Measurements from ENCODE around the gene MEIS3. TPM values are rescaled to one million over a fixed set of nuclear protein-coding genes. Genes with fewer than 3 reads are reported as not detected.

Gene MEIS3
- total RNA-seq, 1 experiment from 2014 or later = 1.3 TPM

DNA sequence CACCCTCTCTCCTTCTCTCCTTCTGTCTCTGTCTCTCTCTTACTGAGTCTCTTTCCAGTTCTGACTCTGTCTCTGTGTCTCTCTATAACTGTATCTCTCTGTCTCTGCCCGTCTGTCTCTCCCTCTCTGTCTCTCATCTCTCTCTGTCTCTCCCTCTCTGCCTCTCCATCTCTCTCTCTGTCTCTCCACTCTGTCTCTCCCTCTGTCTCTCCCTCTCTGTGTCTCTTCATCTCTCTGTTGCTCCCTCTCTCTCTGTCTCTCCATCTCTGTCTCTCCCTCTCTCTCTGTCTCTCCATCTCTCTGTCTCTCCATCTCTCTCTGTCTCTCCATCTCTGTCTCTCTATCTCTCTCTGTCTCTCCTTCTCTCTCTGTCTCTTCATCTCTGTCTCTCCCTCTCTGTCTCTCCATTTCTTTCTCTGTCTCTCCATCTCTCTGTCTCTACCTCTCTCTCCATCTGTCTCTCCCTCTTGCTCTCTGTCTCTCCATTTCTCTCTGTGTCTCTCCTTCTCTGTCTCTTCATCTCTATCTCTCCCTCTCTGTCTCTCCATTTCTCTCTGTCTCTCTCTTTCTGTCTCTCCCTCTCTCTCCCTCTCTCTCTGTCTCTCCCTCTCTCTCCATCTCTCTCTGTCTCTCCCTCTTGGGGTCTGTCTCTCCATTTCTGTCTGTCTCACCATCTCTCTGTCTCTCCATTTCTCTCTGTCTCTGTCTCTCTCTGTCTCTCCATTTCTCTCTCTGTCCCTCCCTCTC lies 3.3 kb upstream of the MEIS3 start:
- no peak overlapping the region for H3K27ac ChIP-seq (ENCODE audit: low read length)

DNA sequence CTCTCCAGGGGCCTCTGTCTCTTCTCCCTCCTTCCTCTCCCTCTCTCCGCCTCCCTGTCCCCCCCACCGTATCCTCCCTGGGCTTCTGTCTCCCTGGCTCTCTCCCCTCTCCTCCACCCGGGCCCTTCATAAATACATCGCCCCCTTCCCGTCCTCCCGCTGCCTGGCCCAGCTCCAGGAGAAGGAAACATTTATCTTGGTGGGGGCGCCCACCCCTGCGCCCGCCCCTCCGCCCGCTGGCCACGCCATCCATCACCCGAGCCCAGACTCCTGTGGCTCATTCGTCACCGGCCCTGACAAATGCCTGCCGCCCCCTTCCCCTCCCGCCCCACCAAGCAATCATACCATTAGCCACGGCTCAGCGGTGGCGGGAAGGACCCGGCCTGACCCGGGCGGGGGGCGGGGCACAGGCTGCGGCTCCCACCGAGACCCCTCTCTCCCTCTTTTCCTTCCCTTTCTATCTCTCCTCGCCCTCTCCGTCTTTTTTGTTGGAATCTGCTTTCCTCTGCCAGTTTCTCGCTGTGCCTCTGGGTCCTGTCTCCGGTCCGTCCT lies 2.6 kb upstream of the MEIS3 start:
- DNase-seq (no peak), ATAC-seq (no peak)
- H3K9ac ChIP-seq (ENCODE audit: low read length) = no peak overlapping the region
- intact Hi-C loops (cut with micrococcal nuclease) = no loop called here
- no peak overlapping the region for H3K4me2 ChIP-seq (ENCODE audit: low read length)
- POLR2A ChIA-PET (ENCODE audit: unreplicated experiment) = no interaction called here
- H2AFZ ChIP-seq (ENCODE audit: low read length) = no peak overlapping the region
- H3K4me3 ChIP-seq (ENCODE audit: low read length) = no peak overlapping the region
- BruUV-seq (replicated peaks) = no TSS peak
- H3K27ac ChIP-seq (ENCODE audit: low read length) = no peak overlapping the region
- H4K20me1 ChIP-seq (ENCODE audit: low read length) = no peaks in the 10 kb centered on the region
- H3K36me3 ChIP-seq (ENCODE audit: low read depth, low read length) = no peaks in the 10 kb centered on the region
- H3K4me1 ChIP-seq (ENCODE audit: insufficient read depth, low read length) = no peaks in the 10 kb centered on the region
- CTCF ChIA-PET = no interaction called here
- TF ChIP-seq EZH2 (IDR thresholded peaks at IDR 0.05; ENCODE audit: low read length, unreplicated experiment) (no peak), EZH2phosphoT487 (IDR thresholded peaks at IDR 0.05; ENCODE audit: borderline replicate concordance, low read length) (no peak)
- TF ChIP-seq, protein P1, sequence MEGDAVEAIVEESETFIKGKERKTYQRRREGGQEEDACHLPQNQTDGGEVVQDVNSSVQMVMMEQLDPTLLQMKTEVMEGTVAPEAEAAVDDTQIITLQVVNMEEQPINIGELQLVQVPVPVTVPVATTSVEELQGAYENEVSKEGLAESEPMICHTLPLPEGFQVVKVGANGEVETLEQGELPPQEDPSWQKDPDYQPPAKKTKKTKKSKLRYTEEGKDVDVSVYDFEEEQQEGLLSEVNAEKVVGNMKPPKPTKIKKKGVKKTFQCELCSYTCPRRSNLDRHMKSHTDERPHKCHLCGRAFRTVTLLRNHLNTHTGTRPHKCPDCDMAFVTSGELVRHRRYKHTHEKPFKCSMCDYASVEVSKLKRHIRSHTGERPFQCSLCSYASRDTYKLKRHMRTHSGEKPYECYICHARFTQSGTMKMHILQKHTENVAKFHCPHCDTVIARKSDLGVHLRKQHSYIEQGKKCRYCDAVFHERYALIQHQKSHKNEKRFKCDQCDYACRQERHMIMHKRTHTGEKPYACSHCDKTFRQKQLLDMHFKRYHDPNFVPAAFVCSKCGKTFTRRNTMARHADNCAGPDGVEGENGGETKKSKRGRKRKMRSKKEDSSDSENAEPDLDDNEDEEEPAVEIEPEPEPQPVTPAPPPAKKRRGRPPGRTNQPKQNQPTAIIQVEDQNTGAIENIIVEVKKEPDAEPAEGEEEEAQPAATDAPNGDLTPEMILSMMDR (conservative IDR thresholded peaks at IDR 0.05; ENCODE audit: low read depth, low read length) = no peak
- H3K27me3 ChIP-seq (ENCODE audit: low read length) = peaks cover 60% of the 10 kb centered on the region
- no peaks in the 10 kb centered on the region for H3K9me3 ChIP-seq (ENCODE audit: low read length)
- H3K79me2 ChIP-seq (ENCODE audit: low read length) = no peaks in the 10 kb centered on the region
- H3K9me2 ChIP-seq (replicated peaks; ENCODE audit: low read length) = no peaks in the 10 kb centered on the region
- H3F3A ChIP-seq (ENCODE audit: low read length, unreplicated experiment) = no peaks in the 10 kb centered on the region

More for the DNA sequence above, 3.3 kb upstream of the MEIS3 start:
- Histone ChIP-seq H3K9me2 (replicated peaks; ENCODE audit: low read length) (no peaks in the 10 kb centered on the region), H3K79me2 (ENCODE audit: low read length) (no peaks in the 10 kb centered on the region), H3K9me3 (ENCODE audit: low read length) (no peaks in the 10 kb centered on the region), H3K36me3 (ENCODE audit: low read depth, low read length) (no peaks in the 10 kb centered on the region; the same call in 1 of the 2 replicates), H3K4me3 (ENCODE audit: low read length) (no peak overlapping the region), H3K27me3 (ENCODE audit: low read length) (peaks cover 54% of the 10 kb centered on the region), H4K20me1 (ENCODE audit: low read length) (no peaks in the 10 kb centered on the region), H3F3A (ENCODE audit: low read length, unreplicated experiment) (no peaks in the 10 kb centered on the region), H3K9ac (ENCODE audit: low read length) (no peak overlapping the region), H3K4me2 (ENCODE audit: low read length) (no peak overlapping the region), H2AFZ (ENCODE audit: low read length) (no peak overlapping the region), H3K4me1 (ENCODE audit: insufficient read depth, low read length) (0 out of 2 replicates have a peak, but pooled peaks cover 3% of the 10 kb centered on the region)
- ChIA-PET CTCF (no interaction called here), POLR2A (ENCODE audit: unreplicated experiment) (no interaction called here)
- DNase-seq (no peak), ATAC-seq (no peak)
- BruUV-seq (replicated peaks) = no TSS peak
- no peak for TF ChIP-seq EZH2 (IDR thresholded peaks at IDR 0.05; ENCODE audit: low read length, unreplicated experiment)
- TF ChIP-seq, protein P1 (conservative IDR thresholded peaks at IDR 0.05; ENCODE audit: low read depth, low read length) = no peak
- TF ChIP-seq EZH2phosphoT487 (IDR thresholded peaks at IDR 0.05; ENCODE audit: borderline replicate concordance, low read length) = no peak
- intact Hi-C loops (cut with micrococcal nuclease) = no loop called here

DNA sequence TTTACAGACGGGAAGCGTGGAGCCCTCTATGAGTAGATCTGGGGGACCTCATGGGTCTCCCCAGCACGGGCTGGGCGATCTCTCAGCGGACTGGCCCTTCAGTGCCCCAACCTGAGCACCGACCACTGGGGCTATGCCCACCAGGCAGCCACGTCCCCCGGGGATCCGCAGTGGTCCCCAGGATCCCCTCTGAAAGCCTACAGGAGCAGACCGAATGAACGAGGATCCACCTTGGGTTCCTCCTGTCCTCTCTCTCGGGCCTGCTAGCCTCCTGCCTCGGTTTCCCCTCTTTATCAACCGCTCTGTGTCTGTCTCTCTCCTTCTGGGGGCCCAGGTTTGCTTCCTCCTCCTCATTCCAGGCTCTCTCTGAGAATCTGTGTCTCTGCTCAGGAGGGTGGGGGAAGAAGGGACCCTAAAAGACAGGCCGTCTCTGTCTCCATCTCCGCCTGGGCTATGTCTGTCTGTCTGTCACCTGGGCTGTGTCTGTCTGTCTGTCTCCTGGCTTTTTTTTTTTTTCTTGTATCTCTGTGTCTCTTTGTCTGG lies 2.0 kb upstream of the MEIS3 start:
- Histone ChIP-seq H3K9ac (ENCODE audit: low read length) (no peak overlapping the region), H3K27ac (ENCODE audit: low read length) (no peak overlapping the region), H3K4me1 (ENCODE audit: insufficient read depth, low read length) (no peaks in the 10 kb centered on the region), H2AFZ (ENCODE audit: low read length) (no peak overlapping the region), H3K27me3 (ENCODE audit: low read length) (peaks cover 60% of the 10 kb centered on the region), H3K4me2 (ENCODE audit: low read length) (no peak overlapping the region), H3F3A (ENCODE audit: low read length, unreplicated experiment) (no peaks in the 10 kb centered on the region), H3K79me2 (ENCODE audit: low read length) (no peaks in the 10 kb centered on the region), H3K9me2 (replicated peaks; ENCODE audit: low read length) (no peaks in the 10 kb centered on the region), H3K4me3 (ENCODE audit: low read length) (no peak overlapping the region), H4K20me1 (ENCODE audit: low read length) (no peaks in the 10 kb centered on the region), H3K9me3 (ENCODE audit: low read length) (no peaks in the 10 kb centered on the region), H3K36me3 (ENCODE audit: low read depth, low read length) (no peaks in the 10 kb centered on the region)
- ChIA-PET POLR2A (ENCODE audit: unreplicated experiment) (no interaction called here), CTCF (no interaction called here)
- BruUV-seq (replicated peaks) = no TSS peak
- DNase-seq = no peak
- TF ChIP-seq EZH2 (IDR thresholded peaks at IDR 0.05; ENCODE audit: low read length, unreplicated experiment) (no peak), EZH2phosphoT487 (IDR thresholded peaks at IDR 0.05; ENCODE audit: borderline replicate concordance, low read length) (no peak)
- TF ChIP-seq, protein P1 (conservative IDR thresholded peaks at IDR 0.05; ENCODE audit: low read depth, low read length) = no peak
- intact Hi-C loops (cut with micrococcal nuclease) = no loop called here
- ATAC-seq = no peak

All from PC-3 (cell line).